ENCODE results near the gene HSD17B4.

GRCh38 chr5:119409235-119409815, 43.0 kb upstream of the HSD17B4 start:
- TF ChIP-seq ZC3H11A (IDR thresholded peaks at IDR 0.05; ENCODE audit: low read depth, low read length) (no peak), POLR2AphosphoS5 (IDR thresholded peaks at IDR 0.05; ENCODE audit: control insufficient read depth, insufficient read depth, low read depth, low read length) (no peak), FOXA1 (IDR thresholded peaks at IDR 0.05; ENCODE audit: borderline replicate concordance) (no peak), CTCF (IDR thresholded peaks at IDR 0.05 in 2 of 3, conservative IDR thresholded peaks at IDR 0.05 in 1 of 3; ENCODE audit: insufficient read depth in 2 of 3, low read depth in 1 of 3, low read length in 3 of 3) (peak; percentile 30 to 41 (median 37); a peak in 5 of 6 replicates), NR1H2 (CRISPR knock-in tag; IDR thresholded peaks at IDR 0.05) (no peak), YY1 (IDR thresholded peaks at IDR 0.05; ENCODE audit: borderline replicate concordance in 1 of 3, control insufficient read depth in 1 of 3, extremely low read depth in 1 of 3, insufficient read depth in 3 of 3, insufficient read length in 1 of 3, insufficient replicate concordance in 2 of 3, low read depth in 1 of 3, low read length in 2 of 3) (no peak), THAP7 (CRISPR knock-in tag; IDR thresholded peaks at IDR 0.05) (no peak), ATF2 (CRISPR knock-in tag; IDR thresholded peaks at IDR 0.05) (no peak), JUN (IDR thresholded peaks at IDR 0.05; ENCODE audit: borderline replicate concordance, low read depth, low read length) (no peak), JUN (CRISPR knock-in tag; IDR thresholded peaks at IDR 0.05; ENCODE audit: borderline replicate concordance) (no peak), CHD7 (IDR thresholded peaks at IDR 0.05; ENCODE audit: low read depth, low read length) (no peak), EP300 (IDR thresholded peaks at IDR 0.05; ENCODE audit: low read length) (no peak)
